Bronchial epithelial cell (primary cell): Measurements from ENCODE around the gene MFRP. TPM values are rescaled to one million over a fixed set of nuclear protein-coding genes. Genes with fewer than 3 reads are reported as not detected.

ENCODE experiments used
- DNase-seq: peaks from one replicate; pipeline ENCODE4 v3.0.0-alpha.2; 2010; ENCODE audit warnings: low read depth
- FAIRE-seq: peaks from 2 replicates; lab custom pipeline; 2011; peaks lifted over from hg19 to GRCh38; lab: Jason Lieb, UNC
- H3K27me3 ChIP-seq: 2 replicates; pipeline ENCODE4 v1.5.1; 2011; ENCODE audit warnings: low read length; ENCODE audit not compliant: control insufficient read depth, insufficient read depth
- H3K36me3 ChIP-seq: 2 replicates; pipeline ENCODE4 v1.5.1; 2011; ENCODE audit warnings: low read length; ENCODE audit not compliant: control insufficient read depth, insufficient read depth
- H3K4me3 ChIP-seq: 2 replicates; pipeline ENCODE4 v1.5.1; 2011; ENCODE audit warnings: mild to moderate bottlenecking, low read depth, low read length, control low read depth
- CTCF ChIP-seq: IDR thresholded peaks from 2 replicates; pipeline ENCODE4 v1.5.1; 2011; ENCODE audit warnings: mild to moderate bottlenecking, moderate library complexity, low read length, control low read depth, inconsistent platforms; ENCODE audit not compliant: insufficient read depth, severe bottlenecking
- total RNA-seq: library from RNA; depleted of rRNA; stranded (reverse); fragments of >200 nt; gene quantifications from 2 replicates; pipeline ENCODE4 v1.2.1, GENCODE V29; 2014

Gene MFRP
- total RNA-seq, 1 donor from 2014 or later = not detected

DNA sequence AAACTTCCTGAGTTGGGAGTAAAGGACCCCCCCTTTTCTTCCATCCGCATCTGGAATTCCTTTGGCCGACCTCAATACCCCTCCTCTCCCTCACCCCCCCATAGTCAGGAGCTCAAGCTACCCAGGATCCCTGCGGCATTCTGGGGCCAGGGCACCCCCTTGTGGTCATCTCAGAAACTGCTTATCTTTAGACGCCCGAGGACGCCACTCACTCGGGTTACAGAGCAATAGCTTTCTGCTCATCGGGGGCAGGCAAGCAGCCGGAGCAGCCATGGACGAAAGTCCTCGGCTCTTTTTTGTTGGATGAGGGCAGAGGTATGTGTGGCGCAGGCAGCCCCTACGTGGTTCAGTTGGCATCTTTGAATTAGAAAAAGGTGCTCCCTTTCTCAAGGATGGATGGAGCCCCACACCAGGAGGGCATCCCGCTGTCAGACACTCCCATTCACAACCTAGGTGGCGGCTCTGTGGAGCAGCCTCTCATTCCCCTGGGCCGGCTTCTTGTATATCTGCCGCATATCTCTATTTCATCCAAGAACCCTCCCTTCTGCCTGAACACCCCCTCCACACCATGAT lies 8.1 kb downstream of the MFRP start:
- H3K27me3 ChIP-seq = peaks cover 15% of the 10 kb centered on the region
- peaks cover 5% of the 10 kb centered on the region for H3K36me3 ChIP-seq
- peak; percentile 79 for TF ChIP-seq CTCF
- DNase-seq = no peak
- H3K4me3 ChIP-seq = no peak overlapping the region
- no peak for FAIRE-seq

DNA sequence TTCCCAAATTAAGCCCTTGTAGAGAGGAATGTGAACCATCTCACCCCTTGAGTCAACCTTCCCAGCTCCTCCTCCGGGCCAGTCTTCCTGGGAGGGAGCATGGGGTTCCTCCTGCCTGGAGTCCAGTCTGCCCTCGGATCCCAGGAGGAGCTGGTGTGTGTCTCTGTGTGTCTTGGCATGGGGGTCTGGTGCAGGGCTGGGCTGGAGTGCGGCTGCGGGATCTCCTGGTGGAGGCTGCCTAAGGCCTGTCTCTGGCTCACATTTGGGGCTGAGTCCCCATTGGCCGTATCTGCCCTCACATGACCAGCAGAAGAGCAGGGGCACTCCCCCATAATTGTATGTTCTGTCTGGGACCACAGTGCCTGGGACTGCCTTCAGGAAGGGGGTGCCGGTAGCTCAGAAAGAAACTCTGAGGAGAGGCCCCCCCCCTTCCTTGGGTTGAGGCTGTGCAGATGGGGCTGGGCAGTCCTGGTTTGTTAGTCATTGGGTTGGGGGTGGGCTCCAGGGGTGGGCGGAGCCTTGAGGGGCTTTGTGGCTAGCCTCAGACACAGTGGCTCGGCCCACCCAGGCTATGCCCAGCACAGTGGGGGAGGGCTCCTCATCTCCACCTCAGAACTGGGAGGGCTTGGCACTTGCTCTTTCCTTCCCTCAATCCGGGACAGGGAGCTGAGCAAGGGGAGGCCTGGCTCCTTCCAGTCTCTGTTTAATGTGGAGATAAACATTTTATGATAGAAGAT lies 8.8 kb downstream of the MFRP start:
- H3K27me3 ChIP-seq = peaks cover 14% of the 10 kb centered on the region
- DNase-seq = no peak
- no peak overlapping the region for H3K4me3 ChIP-seq
- H3K36me3 ChIP-seq = peaks cover 5% of the 10 kb centered on the region
- no peak for TF ChIP-seq CTCF
- no peak for FAIRE-seq

GRCh38 chr11:119336744-119337469 lies 9.6 kb downstream of the MFRP start:
- Histone ChIP-seq H3K27me3 (peaks cover 11% of the 10 kb centered on the region), H3K4me3 (no peak overlapping the region), H3K36me3 (peaks cover 5% of the 10 kb centered on the region)
- FAIRE-seq (no peak), DNase-seq (no peak)
- no peak for TF ChIP-seq CTCF

DNA sequence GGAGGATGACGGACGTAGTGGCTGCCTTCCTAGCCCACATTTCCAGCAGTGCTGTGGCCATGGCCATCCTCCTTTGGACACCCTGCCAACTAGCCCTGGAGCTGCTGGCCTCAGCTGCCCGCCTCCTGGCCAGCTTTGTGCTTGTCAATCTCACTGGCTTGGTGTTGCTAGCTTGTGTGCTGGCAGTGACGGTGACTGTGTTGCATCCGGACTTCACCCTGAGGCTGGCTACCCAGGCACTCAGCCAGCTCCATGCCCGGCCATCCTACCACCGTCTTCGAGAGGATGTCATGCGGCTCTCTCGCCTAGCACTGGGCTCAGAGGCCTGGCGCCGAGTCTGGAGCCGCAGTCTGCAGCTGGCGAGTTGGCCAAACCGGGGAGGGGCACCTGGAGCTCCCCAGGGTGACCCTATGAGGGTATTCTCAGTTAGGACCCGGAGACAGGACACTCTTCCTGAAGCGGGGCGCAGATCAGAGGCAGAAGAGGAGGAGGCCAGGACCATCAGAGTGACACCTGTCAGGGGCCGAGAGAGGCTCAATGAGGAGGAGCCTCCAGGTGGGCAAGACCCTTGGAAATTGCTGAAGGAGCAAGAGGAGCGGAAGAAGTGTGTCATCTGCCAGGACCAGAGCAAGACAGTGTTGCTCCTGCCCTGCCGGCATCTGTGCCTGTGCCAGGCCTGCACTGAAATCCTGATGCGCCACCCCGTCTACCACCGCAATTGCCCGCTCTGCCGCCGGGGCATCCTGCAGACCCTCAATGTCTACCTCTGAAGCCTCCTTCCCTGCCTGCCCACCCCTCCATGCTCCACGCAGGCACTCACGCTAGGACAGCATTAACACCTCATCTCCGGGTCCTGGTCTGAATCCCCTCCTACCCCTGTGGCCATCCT lies 10.6 kb downstream of the MFRP start:
- no peak for DNase-seq
- Histone ChIP-seq H3K36me3 (peaks cover 5% of the 10 kb centered on the region), H3K4me3 (no peak overlapping the region), H3K27me3 (peaks cover 6% of the 10 kb centered on the region)
- TF ChIP-seq CTCF = no peak
- peak; percentile 43 for FAIRE-seq

GRCh38 chr11:119335091-119335654 lies 11.3 kb downstream of the MFRP start:
- Histone ChIP-seq H3K27me3 (peaks cover 4% of the 10 kb centered on the region), H3K4me3 (peak overlapping the region; percentile 75), H3K36me3 (peaks cover 5% of the 10 kb centered on the region)
- DNase-seq (no peak), FAIRE-seq (no peak)
- no peak for TF ChIP-seq CTCF
